Heart left ventricle (tissue), 16 donors: ENCODE measurements around the gene CCDC85C. TPM values are rescaled to one million over a fixed set of nuclear protein-coding genes. Genes with fewer than 3 reads are reported as not detected.

ENCODE experiments used
- ATAC-seq, 4 donors: fragments of 200-7000 bp; cut with Tn5 transposase; one replicate each; pipeline ENCODE4 v1.9.1; 2020 to 2022; ENCODE audit warnings: moderate library complexity in 4 of 4, mild to moderate bottlenecking in 3 of 4, moderate number of reproducible peaks in 1 of 4
- DNase-seq, 5 donors: peaks; one replicate each; pipeline ENCODE4 v3.0.0-alpha.2; 2020
- H3K27ac ChIP-seq, 12 donors: fragments of 200-600 bp; sonication (generic) in 4 of 12; one replicate each; pipeline versions ENCODE4 v1.5.0 to v1.8.0; 2016 to 2022; ENCODE audit warnings: mild to moderate bottlenecking in 2 of 12
- H3K27me3 ChIP-seq, 9 donors: fragments of 200-600 bp; sonication (generic) in 2 of 9; one replicate each; pipeline versions ENCODE4 v1.5.1 to v1.8.0; 2016 to 2022; ENCODE audit warnings: mild to moderate bottlenecking in 3 of 9
- H3K36me3 ChIP-seq, 9 donors: fragments of 200-600 bp; sonication (generic) in 2 of 9; one replicate each; pipeline versions ENCODE4 v1.5.0 to v1.8.0; 2018 to 2022; ENCODE audit warnings: mild to moderate bottlenecking in 2 of 9
- H3K4me1 ChIP-seq, 12 donors: fragments of 200-600 bp; sonication (generic) in 4 of 12; one replicate each; pipeline versions ENCODE4 v1.5.0 to v1.8.0; 2016 to 2022; ENCODE audit warnings: mild to moderate bottlenecking in 3 of 12
- H3K4me3 ChIP-seq, 12 donors: fragments of 200-600 bp; sonication (generic) in 4 of 12; one replicate each; pipeline versions ENCODE4 v1.5.0 to v1.8.0; 2017 to 2022; ENCODE audit warnings: mild to moderate bottlenecking in 9 of 12, moderate library complexity in 4 of 12
- H3K9me3 ChIP-seq, 12 donors: fragments of 200-600 bp; sonication (generic) in 4 of 12; one replicate each; pipeline versions ENCODE4 v1.5.0 to v1.8.0; 2016 to 2022; ENCODE audit warnings: mild to moderate bottlenecking in 1 of 12
- CTCF ChIP-seq, 12 donors: fragments of 200-600 bp; sonication (generic) in 4 of 12; IDR thresholded peaks; one replicate each; pipeline versions ENCODE4 v1.5.0 to v1.8.0; 2018 to 2022; ENCODE audit warnings: antibody characterized with exemption in 12 of 12, mild to moderate bottlenecking in 5 of 12
- POLR2A ChIP-seq, 2 donors: fragments of 450-650 bp; IDR thresholded peaks; one replicate each; pipeline ENCODE4 v1.6.1; 2017; ENCODE audit warnings: antibody characterized with exemption in 2 of 2, mild to moderate bottlenecking in 2 of 2, moderate library complexity in 2 of 2
- WGBS, 4 donors: extraction: QIAGEN DNeasy Blood & Tissue Kit in 2 of 4; methylation state at CpG; one replicate each; pipeline versions ENCODE4 v1.1.5 to v1.1.7; 2013 to 2018; 5-methylcytosine and 5-hydroxymethylcytosine counted together
- intact Hi-C, 10 donors: fragments of 100-400 bp; cut with DNase I; formaldehyde crosslinking; loops; one replicate each; pipeline versions ENCODE4 v1.11.1 to v1.14.2; 2022
- polyA plus RNA-seq, 2 donors: library from polyadenylated mRNA; stranded (reverse); fragments of 200-250 nt; gene quantifications; one replicate each; pipeline ENCODE4 v1.2.3, GENCODE V29; 2013
- total RNA-seq, 9 donors: library from RNA; depleted of rRNA in 2 of 9; stranded (reverse); fragments of >200 nt in 2 of 9; fragmentation: NEBNext Ultra II Directional in 3 of 9; extraction: Animal tissue kit (Norgen Biotek cat#: 25700) in 3 of 9; gene quantifications; one replicate each; pipeline versions ENCODE4 v1.1.0 to v1.2.4, GENCODE V29; 2016 to 2023
- donor health status: ischemic (EF 13 %, LVEDD 7.1; RV severe dilation, severe dysfunction).
- donor health status: healthy with polysubstance abuse.
- donor health status: DM: no; HTN: yes; CAD: no.
- donor health status: DM: no; HTN: no; CAD: no.
- donor health status: ischemic (EF 25% LVEDD 6.9; RV normal size, moderate dysfunction).
- donor health status: ischemic (EF 25% LVEDD 5.7; RV mildly dilated, moderate dysfunction).
- donor health status: healthy.
- donor health status: DM: yes; HTN: yes; CAD: no.
- donor health status: ischemic (EF 35%, LVEDD 5.7; RV mildly dilated, moderate dysfunction).
- donor health status: nonischemic (EF 11% LVEDD 7.7; RV severe dilation, severe dysfunction).
- donor health status: DM: yes; HTN: yes; CAD: no.
- donor health status: PGD.
- donor health status: ischemic (EF 29% LVEDD 5.4; RV normal size, mild dysfunction).
- donor health status: nonischemic (EF 23%, LVEDD 6.1; RV moderate dilation, normal function).

CCDC85C gene
- total and polyA plus RNA-seq, 11 donors = 22.5 to 45.4 (median 29.7) TPM

DNA sequence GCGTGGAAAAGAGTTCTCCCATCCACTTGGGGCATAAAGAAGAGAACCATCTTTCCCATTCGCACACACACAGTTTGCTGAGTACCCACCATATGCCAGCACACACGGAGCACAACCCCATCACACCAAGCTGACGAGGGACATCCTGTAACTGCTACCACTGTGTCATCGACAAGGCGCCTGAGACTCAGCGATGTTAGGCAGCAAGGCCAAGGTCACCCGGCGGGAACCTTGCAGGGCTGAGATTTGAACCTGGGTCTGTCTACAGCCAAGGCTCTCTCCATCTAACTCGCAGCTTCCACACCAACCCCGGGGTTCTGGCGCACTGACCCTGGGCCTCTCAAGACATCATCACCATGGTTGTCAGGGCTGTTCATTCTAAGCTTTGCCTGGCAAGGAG lies 60.0 kb downstream of the CCDC85C start:
- H3K27ac ChIP-seq = peak overlapping the region in 1 of 12 donors; percentile 70
- H3K4me1 ChIP-seq = peaks cover 2 to 63% (median 35%) of the 10 kb centered on the region in 12 donors
- no peaks in the 10 kb centered on the region for H3K9me3 ChIP-seq
- intact Hi-C loops = no loop called here
- WGBS, 4 donors = 91 to 94% (median 93%) methylated on average over 11 to 12 of the region's 12 CpGs
- no peak overlapping the region for H3K4me3 ChIP-seq
- ATAC-seq = no peak
- DNase-seq = no peak
- H3K27me3 ChIP-seq = no peaks in the 10 kb centered on the region
- TF ChIP-seq CTCF (IDR thresholded peaks at IDR 0.05) (no peak), POLR2A (IDR thresholded peaks at IDR 0.05) (no peak)
- no peaks in the 10 kb centered on the region for H3K36me3 ChIP-seq

GRCh38 chr14:99543370-99543769 lies 60.6 kb downstream of the CCDC85C start:
- ATAC-seq (no peak), DNase-seq (no peak)
- H3K9me3 ChIP-seq = no peaks in the 10 kb centered on the region
- TF ChIP-seq POLR2A (IDR thresholded peaks at IDR 0.05) = no peak
- no peak for TF ChIP-seq CTCF (IDR thresholded peaks at IDR 0.05)
- WGBS, 4 donors = 91 to 96% (median 95%) methylated on average over 4 of the region's 4 CpGs
- H3K4me1 ChIP-seq = peaks cover 2 to 69% (median 41%) of the 10 kb centered on the region in 12 donors
- no peaks in the 10 kb centered on the region for H3K36me3 ChIP-seq
- H3K4me3 ChIP-seq = no peak overlapping the region
- peak overlapping the region in 1 of 12 donors; percentile 29 for H3K27ac ChIP-seq
- intact Hi-C loops = no loop called here
- no peaks in the 10 kb centered on the region for H3K27me3 ChIP-seq

GRCh38 chr14:99542566-99542965 lies 61.4 kb downstream of the CCDC85C start:
- Histone ChIP-seq H3K4me1 (peaks cover 2 to 77% (median 49%) of the 10 kb centered on the region in 12 donors), H3K4me3 (no peak overlapping the region), H3K9me3 (no peaks in the 10 kb centered on the region), H3K27me3 (no peaks in the 10 kb centered on the region), H3K36me3 (no peaks in the 10 kb centered on the region), H3K27ac (peak overlapping the region in 1 of 12 donors; percentile 29)
- intact Hi-C loops = no loop called here
- TF ChIP-seq CTCF (IDR thresholded peaks at IDR 0.05) = no peak
- no peak for TF ChIP-seq POLR2A (IDR thresholded peaks at IDR 0.05)
- 81 to 90% (median 82%) methylated on average over 6 to 13 of the region's 13 CpGs for WGBS, 4 donors
- no peak for ATAC-seq
- no peak for DNase-seq

DNA sequence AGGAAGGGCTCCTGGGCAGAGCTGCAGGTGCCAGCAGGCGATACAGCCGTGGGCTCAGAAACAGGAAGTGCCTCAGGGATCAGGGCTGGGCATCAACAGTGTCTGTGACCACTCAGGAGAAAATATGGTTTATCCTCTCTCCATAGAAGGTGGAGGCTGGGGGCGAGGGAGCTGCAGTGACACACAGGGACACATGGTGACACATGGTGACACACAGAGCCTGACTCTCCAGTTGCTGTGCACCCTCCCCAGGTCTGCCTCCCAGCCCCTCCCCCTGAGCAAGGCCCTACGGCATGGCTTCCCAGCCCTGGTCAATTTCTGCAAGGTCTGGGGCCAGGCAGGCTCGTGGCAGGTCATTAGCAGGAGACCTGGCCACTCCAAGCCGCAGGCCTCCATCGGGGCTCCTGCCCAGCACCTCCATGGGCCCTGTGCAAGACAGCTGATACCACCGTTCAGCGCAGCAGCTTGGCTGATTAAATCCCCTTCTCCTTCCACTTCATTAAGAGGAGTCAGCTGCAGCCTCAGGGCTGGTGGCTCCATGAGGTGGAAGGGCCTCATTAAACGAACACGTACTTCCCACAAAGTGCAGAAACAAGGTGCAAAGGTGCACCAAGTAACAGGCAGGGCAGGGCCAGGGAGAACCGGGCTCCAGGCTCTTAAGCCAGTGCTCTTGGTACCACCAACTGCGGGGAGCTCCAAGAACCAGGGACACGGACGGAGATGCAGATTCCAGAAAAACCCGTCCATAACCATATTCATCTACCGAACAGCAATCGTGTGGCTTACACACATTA lies 62.1 kb downstream of the CCDC85C start:
- intact Hi-C loops = no loop called here
- H3K4me3 ChIP-seq = no peak overlapping the region
- H3K9me3 ChIP-seq = no peaks in the 10 kb centered on the region
- TF ChIP-seq POLR2A (IDR thresholded peaks at IDR 0.05) (no peak), CTCF (IDR thresholded peaks at IDR 0.05) (no peak)
- WGBS, 4 donors = 84 to 87% (median 84%) methylated on average over 17 to 18 of the region's 18 CpGs
- H3K27ac ChIP-seq = peak overlapping the region in 1 of 12 donors; percentile 6
- peaks cover 2 to 84% (median 55%) of the 10 kb centered on the region in 12 donors for H3K4me1 ChIP-seq
- no peak for ATAC-seq
- H3K36me3 ChIP-seq = no peaks in the 10 kb centered on the region
- H3K27me3 ChIP-seq = no peaks in the 10 kb centered on the region
- no peak for DNase-seq
